Colonic mucosa (tissue), 4 donors: Measurements from ENCODE around the gene ATP7A. TPM values are rescaled to one million over a fixed set of nuclear protein-coding genes. Genes with fewer than 3 reads are reported as not detected.
"Not testable (repeated sequence)": the region's sequence is repeated elsewhere in the genome, so short reads cannot be mapped to it uniquely, and the experiment has no call there.

Experiments used
- DNase-seq: peaks from one replicate; pipeline ENCODE4 v3.0.0-alpha.2; 2020
- H3K27ac ChIP-seq: fragments of 200-600 bp; one replicate; pipeline ENCODE4 v1.8.0; 2021
- H3K27me3 ChIP-seq: fragments of 200-600 bp; one replicate; pipeline ENCODE4 v1.8.0; 2021
- H3K36me3 ChIP-seq: fragments of 200-600 bp; one replicate; pipeline ENCODE4 v1.8.0; 2021
- H3K4me1 ChIP-seq: fragments of 200-600 bp; one replicate; pipeline ENCODE4 v1.8.0; 2021; ENCODE audit warnings: mild to moderate bottlenecking
- H3K4me3 ChIP-seq: fragments of 200-600 bp; one replicate; pipeline ENCODE4 v1.8.0; 2021
- H3K9ac ChIP-seq, 2 donors: one replicate each; pipeline ENCODE4 v1.7.0; 2013; ENCODE audit warnings: control low read depth in 2 of 2, low read depth in 2 of 2, low read length in 2 of 2
- H3K9me3 ChIP-seq: fragments of 200-600 bp; one replicate; pipeline ENCODE4 v1.8.0; 2021
- intact Hi-C: fragments of 100-400 bp; cut with DNase I; formaldehyde crosslinking; loops from one replicate; pipeline ENCODE4 v1.14.1; 2022
- total RNA-seq, 2 donors: library from RNA; stranded (reverse); fragmentation: NEBNext Ultra II Directional in 1 of 2; extraction: Animal tissue kit (Norgen Biotek cat#: 25700) in 1 of 2; gene quantifications; one replicate each; pipeline ENCODE4 v1.2.1, GENCODE V29; 2021
- TF ChIP-seq, protein P1 (sequence below): fragments of 200-600 bp; IDR thresholded peaks from one replicate; pipeline ENCODE4 v1.8.0; 2022; ENCODE audit warnings: antibody characterized with exemption, mild to moderate bottlenecking
- donor health status: healthy.
- donor health status: DM: no; HTN: no; CAD: no.
- donor health status: DM: no; HTN: no; CAD: no.

The ATP7A gene
- total RNA-seq, 2 donors from 2014 or later, result 8.3 to 11.8 TPM

DNA sequence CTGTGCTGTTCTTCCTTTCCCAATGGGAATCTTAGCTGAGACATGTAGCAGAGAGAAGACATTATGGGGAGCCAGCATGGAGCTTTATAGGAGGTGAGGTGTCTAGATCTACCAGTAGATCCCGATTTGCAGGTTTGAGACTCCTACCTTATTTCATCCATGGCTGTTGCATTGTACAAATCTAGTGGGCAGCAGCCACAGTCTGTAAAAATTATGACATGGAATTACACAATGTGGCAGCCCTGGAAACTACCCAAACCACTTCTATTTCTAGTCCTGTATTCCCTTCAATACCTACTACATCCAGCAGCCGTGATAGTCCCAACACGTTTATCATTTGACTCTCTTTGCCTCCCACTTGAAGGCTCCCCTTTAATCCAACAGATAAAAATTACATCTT, 8.1 kb downstream of the ATP7A start:
- no peaks in the 10 kb centered on the region for H3K36me3 ChIP-seq
- no peak for DNase-seq
- H3K9me3 ChIP-seq, result no peaks in the 10 kb centered on the region
- TF ChIP-seq, protein P1, sequence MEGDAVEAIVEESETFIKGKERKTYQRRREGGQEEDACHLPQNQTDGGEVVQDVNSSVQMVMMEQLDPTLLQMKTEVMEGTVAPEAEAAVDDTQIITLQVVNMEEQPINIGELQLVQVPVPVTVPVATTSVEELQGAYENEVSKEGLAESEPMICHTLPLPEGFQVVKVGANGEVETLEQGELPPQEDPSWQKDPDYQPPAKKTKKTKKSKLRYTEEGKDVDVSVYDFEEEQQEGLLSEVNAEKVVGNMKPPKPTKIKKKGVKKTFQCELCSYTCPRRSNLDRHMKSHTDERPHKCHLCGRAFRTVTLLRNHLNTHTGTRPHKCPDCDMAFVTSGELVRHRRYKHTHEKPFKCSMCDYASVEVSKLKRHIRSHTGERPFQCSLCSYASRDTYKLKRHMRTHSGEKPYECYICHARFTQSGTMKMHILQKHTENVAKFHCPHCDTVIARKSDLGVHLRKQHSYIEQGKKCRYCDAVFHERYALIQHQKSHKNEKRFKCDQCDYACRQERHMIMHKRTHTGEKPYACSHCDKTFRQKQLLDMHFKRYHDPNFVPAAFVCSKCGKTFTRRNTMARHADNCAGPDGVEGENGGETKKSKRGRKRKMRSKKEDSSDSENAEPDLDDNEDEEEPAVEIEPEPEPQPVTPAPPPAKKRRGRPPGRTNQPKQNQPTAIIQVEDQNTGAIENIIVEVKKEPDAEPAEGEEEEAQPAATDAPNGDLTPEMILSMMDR, result no peak
- intact Hi-C loops, result no loop called here
- H3K4me1 ChIP-seq, result no peaks in the 10 kb centered on the region
- no peak overlapping the region for H3K4me3 ChIP-seq
- no peaks in the 10 kb centered on the region for H3K27me3 ChIP-seq
- no peak overlapping the region for H3K9ac ChIP-seq
- no peak overlapping the region for H3K27ac ChIP-seq

DNA sequence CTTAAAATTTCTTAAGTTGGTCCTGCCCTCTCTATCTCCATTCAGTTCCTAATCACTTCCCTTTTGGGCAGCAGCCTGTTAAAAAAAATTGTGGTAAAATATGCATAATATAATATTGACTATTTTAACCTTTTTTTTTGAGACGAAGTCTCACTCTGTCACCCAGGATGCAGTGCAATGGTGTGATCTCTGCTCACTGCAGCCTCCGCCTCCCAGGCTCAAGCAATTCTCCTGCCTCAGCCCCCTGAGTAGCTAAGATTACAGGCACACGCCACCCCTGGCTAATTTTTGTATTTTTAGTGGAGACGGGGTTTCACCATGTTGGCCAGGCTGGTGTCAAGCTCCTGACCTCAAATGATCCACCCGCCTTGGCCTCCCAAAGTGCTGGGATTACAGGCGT, 8.9 kb downstream of the ATP7A start:
- H3K9ac ChIP-seq, H3K27me3 ChIP-seq, H3K9me3 ChIP-seq, intact Hi-C loops, H3K27ac ChIP-seq, H3K4me1 ChIP-seq, H3K4me3 ChIP-seq, DNase-seq, H3K36me3 ChIP-seq: not testable (repeated sequence)

DNA sequence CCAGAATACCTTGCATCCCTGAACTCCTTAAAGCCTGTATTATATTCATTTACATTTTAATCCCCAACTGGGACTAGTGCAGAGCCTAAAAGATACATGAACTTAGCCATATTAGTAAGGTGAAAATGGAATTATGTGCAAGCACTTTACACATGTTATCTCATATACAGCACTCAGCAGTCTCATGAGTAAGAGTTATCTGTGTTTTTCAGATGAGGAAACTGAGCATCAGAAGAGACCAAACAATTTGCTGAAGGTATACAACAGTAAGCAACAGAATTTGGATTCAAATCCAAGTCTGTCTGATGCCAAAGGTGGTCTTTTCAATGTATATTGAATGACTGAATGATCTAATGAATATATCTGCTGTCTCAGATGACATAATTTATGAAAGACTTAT, 12.3 kb downstream of the ATP7A start:
- intact Hi-C loops, result no loop called here
- H3K4me1 ChIP-seq, result no peaks in the 10 kb centered on the region
- no peak overlapping the region for H3K9ac ChIP-seq
- no peak overlapping the region for H3K4me3 ChIP-seq
- H3K9me3 ChIP-seq, result no peaks in the 10 kb centered on the region
- H3K27ac ChIP-seq, result no peak overlapping the region
- no peaks in the 10 kb centered on the region for H3K36me3 ChIP-seq
- TF ChIP-seq, protein P1, result no peak
- H3K27me3 ChIP-seq, result no peaks in the 10 kb centered on the region
- DNase-seq, result no peak

DNA sequence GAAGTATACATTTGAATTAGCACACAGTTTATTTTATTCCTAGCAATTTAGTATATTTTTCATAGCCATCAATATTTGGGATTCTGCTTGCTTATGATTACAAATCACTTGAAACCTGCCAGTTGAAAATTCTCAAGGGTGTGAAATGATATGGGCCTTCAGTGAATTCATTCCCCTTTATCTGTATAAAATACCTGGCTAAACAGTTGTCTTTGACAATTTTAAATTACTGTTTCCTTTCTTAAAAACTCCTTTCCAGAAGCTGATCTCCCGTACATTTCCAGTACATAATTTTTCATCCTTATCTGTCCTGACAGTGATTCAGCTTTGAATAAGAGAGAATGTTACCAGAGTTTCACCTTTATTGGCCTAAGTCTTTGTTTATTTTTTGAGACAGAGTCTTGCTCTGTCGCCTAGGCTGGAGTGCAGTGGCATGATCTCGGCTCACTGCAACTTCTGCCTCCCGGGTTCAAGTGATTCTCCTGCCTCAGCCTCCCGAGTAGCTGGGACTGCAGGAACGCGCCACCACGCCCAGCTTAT, 13.9 kb downstream of the ATP7A start:
- no peak for DNase-seq
- H3K9me3 ChIP-seq, result no peaks in the 10 kb centered on the region
- no peak overlapping the region for H3K9ac ChIP-seq
- no peak overlapping the region for H3K4me3 ChIP-seq
- H3K4me1 ChIP-seq, result no peaks in the 10 kb centered on the region
- TF ChIP-seq, protein P1, result no peak
- intact Hi-C loops, result no loop called here
- H3K27me3 ChIP-seq, result no peaks in the 10 kb centered on the region
- H3K36me3 ChIP-seq, result no peaks in the 10 kb centered on the region
- H3K27ac ChIP-seq, result no peak overlapping the region

DNA sequence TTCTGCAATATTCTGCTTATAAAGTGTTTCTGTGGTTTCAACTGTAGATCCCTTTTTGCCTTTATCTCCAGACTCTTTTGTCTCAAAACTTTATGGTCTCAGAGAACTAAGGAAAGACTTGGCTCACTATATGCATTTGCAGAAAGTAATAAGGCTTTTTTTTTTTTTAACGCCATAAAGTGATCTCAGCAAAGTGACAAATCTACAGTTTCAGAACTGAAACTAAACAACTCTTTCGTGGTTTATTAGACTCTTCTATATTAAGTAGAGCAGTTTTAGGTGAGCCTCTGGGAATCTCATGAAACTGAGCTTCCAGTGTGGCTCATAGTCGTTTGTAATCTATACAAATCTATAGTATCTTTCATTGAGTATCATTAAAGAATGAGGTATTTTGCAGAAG, 15.3 kb downstream of the ATP7A start:
- H3K9me3 ChIP-seq, result no peaks in the 10 kb centered on the region
- H3K27me3 ChIP-seq, result no peaks in the 10 kb centered on the region
- no peak overlapping the region for H3K4me3 ChIP-seq
- TF ChIP-seq, protein P1, result no peak
- no peaks in the 10 kb centered on the region for H3K4me1 ChIP-seq
- no peak for DNase-seq
- no peak overlapping the region for H3K27ac ChIP-seq
- H3K36me3 ChIP-seq, result no peaks in the 10 kb centered on the region
- intact Hi-C loops, result no loop called here
- H3K9ac ChIP-seq, result no peak overlapping the region

DNA sequence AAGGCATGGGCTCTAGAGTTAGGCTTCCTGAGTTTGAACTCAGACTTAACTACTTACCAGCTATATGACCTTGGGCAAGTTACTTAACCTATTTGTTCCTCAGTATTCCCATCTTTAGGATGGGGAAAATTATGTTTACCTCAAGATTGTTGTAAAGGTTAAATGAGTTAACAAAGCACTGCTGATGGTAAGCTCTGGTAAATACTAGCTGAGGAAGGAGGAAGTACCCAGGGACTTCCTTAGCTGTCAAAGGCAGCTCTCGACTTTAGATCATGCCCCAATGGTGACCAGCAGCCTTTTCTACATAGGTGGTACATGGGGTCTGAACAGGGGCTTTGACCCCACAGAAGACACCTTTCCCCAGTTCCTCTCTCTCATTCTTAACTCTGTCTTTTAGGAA, 20.1 kb downstream of the ATP7A start:
- Histone ChIP-seq H3K4me3 (no peak overlapping the region), H3K9ac (no peak overlapping the region), H3K9me3 (no peaks in the 10 kb centered on the region), H3K27ac (no peak overlapping the region), H3K36me3 (no peaks in the 10 kb centered on the region), H3K4me1 (no peaks in the 10 kb centered on the region), H3K27me3 (no peaks in the 10 kb centered on the region)
- intact Hi-C loops, result no loop called here
- DNase-seq, result no peak
- TF ChIP-seq, protein P1, result no peak
